GM23338 (cell line): ENCODE measurements around the gene WNT7A. TPM values are rescaled to one million over a fixed set of nuclear protein-coding genes. Genes with fewer than 3 reads are reported as not detected.

ENCODE experiments used
- ATAC-seq: fragments of 200-7000 bp; cut with Tn5 transposase; 3 replicates; pipeline ENCODE4 v1.9.1; 2020
- DNase-seq: peaks from one replicate; pipeline ENCODE4 v3.0.0-alpha.2; 2015; ENCODE audit warnings: low spot score
- H2AFZ ChIP-seq: fragments of 200-600 bp; sonication (generic); 2 replicates; pipeline ENCODE4 v1.8.0; 2016; ENCODE audit warnings: antibody characterized with exemption, mild to moderate bottlenecking, moderate library complexity
- H3F3A ChIP-seq: fragments of 200-600 bp; sonication (generic); replicated peaks from 2 replicates; pipeline ENCODE4 v1.8.0; 2017; ENCODE audit warnings: antibody characterized with exemption, mixed run types, low read depth
- H3K27ac ChIP-seq: fragments of 200-600 bp; sonication (generic); 2 replicates; pipeline ENCODE4 v1.6.1; 2016; ENCODE audit warnings: low read depth
- H3K27me3 ChIP-seq: fragments of 200-600 bp; sonication (generic); 2 replicates; pipeline ENCODE4 v1.8.0; 2016; ENCODE audit warnings: mild to moderate bottlenecking, mixed run types, moderate library complexity; ENCODE audit not compliant: insufficient read depth
- H3K36me3 ChIP-seq: fragments of 200-600 bp; sonication (generic); 2 replicates; pipeline ENCODE4 v1.8.0; 2016; ENCODE audit warnings: mild to moderate bottlenecking; ENCODE audit not compliant: insufficient read depth
- H3K4me1 ChIP-seq: fragments of 200-600 bp; sonication (generic); 2 replicates; pipeline ENCODE4 v1.8.0; 2016; ENCODE audit warnings: mild to moderate bottlenecking, moderate library complexity; ENCODE audit not compliant: insufficient read depth
- H3K4me2 ChIP-seq: fragments of 200-600 bp; sonication (generic); 2 replicates; pipeline ENCODE4 v1.7.1; 2017; ENCODE audit warnings: mixed run types
- H3K4me3 ChIP-seq: fragments of 200-600 bp; sonication (generic); 2 replicates; pipeline ENCODE4 v1.6.1; 2016; ENCODE audit warnings: mixed run types
- H3K79me2 ChIP-seq: fragments of 200-600 bp; sonication (generic); replicated peaks from 2 replicates; pipeline ENCODE4 v1.8.0; 2017; ENCODE audit warnings: mild to moderate bottlenecking; ENCODE audit not compliant: insufficient read depth
- H3K9me2 ChIP-seq: fragments of 200-600 bp; sonication (generic); 2 replicates; pipeline ENCODE4 v1.8.0; 2017; ENCODE audit not compliant: insufficient read depth
- H4K20me1 ChIP-seq: fragments of 200-600 bp; sonication (generic); replicated peaks from 2 replicates; pipeline ENCODE4 v1.8.0; 2017; ENCODE audit warnings: mild to moderate bottlenecking; ENCODE audit not compliant: insufficient read depth
- H3K27ac Mint-ChIP-seq: 2 replicates; pipeline ENCODE4 v1.8.0; 2020; ENCODE audit warnings: inconsistent platforms, mild to moderate bottlenecking, moderate library complexity, mixed read lengths
- H3K27me3 Mint-ChIP-seq: 3 replicates; pipeline ENCODE4 v1.8.0; 2022; ENCODE audit warnings: low read depth, mild to moderate bottlenecking, moderate library complexity, mixed read lengths, inconsistent platforms; ENCODE audit not compliant: insufficient read depth, poor library complexity
- H3K36me3 Mint-ChIP-seq: 3 replicates; pipeline ENCODE4 v1.8.0; 2021; ENCODE audit warnings: low read depth, mild to moderate bottlenecking, inconsistent platforms, moderate library complexity, mixed read lengths
- H3K4me1 Mint-ChIP-seq: 3 replicates; pipeline ENCODE4 v1.8.0; 2020; ENCODE audit warnings: mild to moderate bottlenecking, inconsistent platforms, mixed read lengths
- H3K4me3 Mint-ChIP-seq: 3 replicates; pipeline ENCODE4 v1.8.0; 2021; ENCODE audit warnings: moderate library complexity, mild to moderate bottlenecking, inconsistent platforms, mixed read lengths
- H3K9me3 Mint-ChIP-seq: 3 replicates; pipeline ENCODE4 v1.8.0; 2020; ENCODE audit warnings: moderate library complexity, mild to moderate bottlenecking, inconsistent platforms, mixed read lengths
- CREB1 ChIP-seq: fragments of 250-450 bp; sonication (Bioruptor Pico); IDR thresholded peaks from 2 replicates; pipeline ENCODE4 v1.5.0; 2020; ENCODE audit warnings: low read depth, mild to moderate bottlenecking, moderate library complexity
- EZH2 ChIP-seq: fragments of 200-600 bp; sonication (generic); IDR thresholded peaks from one replicate; pipeline ENCODE4 v1.8.0; 2017; ENCODE audit warnings: antibody characterized with exemption, mild to moderate bottlenecking, low read depth; ENCODE audit not compliant: unreplicated experiment
- JUNB ChIP-seq: IDR thresholded peaks from one replicate; pipeline ENCODE4 v1.6.1; 2016; ENCODE audit warnings: antibody characterized with exemption; ENCODE audit not compliant: unreplicated experiment
- NANOG ChIP-seq: IDR thresholded peaks from 2 replicates; pipeline ENCODE4 v1.6.1; 2016; ENCODE audit warnings: antibody characterized with exemption, borderline replicate concordance
- STAT1 ChIP-seq: IDR thresholded peaks from one replicate; pipeline ENCODE4 v1.6.1; 2016; ENCODE audit warnings: antibody characterized with exemption; ENCODE audit not compliant: unreplicated experiment
- ZNF114 ChIP-seq: fragments of 250-450 bp; sonication (Bioruptor Pico); IDR thresholded peaks from 2 replicates; pipeline ENCODE4 v1.5.0; 2020; ENCODE audit warnings: mild to moderate bottlenecking, moderate library complexity
- ZNF331 ChIP-seq: fragments of 250-450 bp; sonication (Bioruptor Pico); IDR thresholded peaks from 2 replicates; pipeline ENCODE4 v1.5.0; 2020; ENCODE audit warnings: low read depth, mild to moderate bottlenecking, moderate library complexity
- polyA plus RNA-seq: library from polyadenylated mRNA; unstranded; fragments of >200 nt; fragmentation: Nextera tagmentation; extraction: Ambion mirVana; gene quantifications from 2 replicates; pipeline ENCODE4 v1.2.1, GENCODE V29; 2016
- total RNA-seq: library from RNA; depleted of rRNA; stranded (reverse); fragments of >200 nt; shearing (Covaris generic); gene quantifications from 2 replicates; pipeline ENCODE4 v1.2.3, GENCODE V29; 2014
- TF ChIP-seq, protein P1 (sequence below), 2 experiments: fragments of 200-600 bp in 1 of 2; sonication (generic) in 1 of 2; conservative IDR thresholded peaks; 2 replicates each; pipeline versions ENCODE4 v1.5.1 to v1.6.1; 2016 to 2017; ENCODE audit warnings: antibody characterized with exemption in 2 of 2, low read depth in 2 of 2, mild to moderate bottlenecking in 2 of 2, moderate library complexity in 1 of 2
- TF ChIP-seq, protein P2 (sequence below): IDR thresholded peaks from one replicate; pipeline ENCODE4 v1.6.1; 2018; ENCODE audit warnings: antibody characterized with exemption; ENCODE audit not compliant: unreplicated experiment
- TF ChIP-seq, protein P3 (sequence below): IDR thresholded peaks from 2 replicates; pipeline ENCODE4 v1.6.1; 2016; ENCODE audit warnings: antibody characterized with exemption

Gene WNT7A
- total and polyA plus RNA-seq, 2 experiments from 2014 or later: not detected

GRCh38 chr3:13815088-13815683 is 64.7 kb downstream of the WNT7A start:
- no peaks in the 10 kb centered on the region for H3K79me2 ChIP-seq
- H3K27ac ChIP-seq: no peak overlapping the region
- ATAC-seq: no peak
- Mint-ChIP-seq H3K4me3 (no peak overlapping the region), H3K9me3 (peaks cover 12% of the 10 kb centered on the region; the same call in 2 of the 3 replicates), H3K27ac (no peak overlapping the region), H3K36me3 (peaks cover 33% of the 10 kb centered on the region), H3K27me3 (peaks cover 8% of the 10 kb centered on the region), H3K4me1 (no peaks in the 10 kb centered on the region)
- no peaks in the 10 kb centered on the region for H3F3A ChIP-seq
- no peak overlapping the region for H3K4me2 ChIP-seq
- H3K9me2 ChIP-seq: no peaks in the 10 kb centered on the region
- TF ChIP-seq ZNF331 (no peak), ZNF114 (CRISPR knock-in tag) (no peak), JUNB (no peak), EZH2 (no peak)
- TF ChIP-seq, protein P1, sequence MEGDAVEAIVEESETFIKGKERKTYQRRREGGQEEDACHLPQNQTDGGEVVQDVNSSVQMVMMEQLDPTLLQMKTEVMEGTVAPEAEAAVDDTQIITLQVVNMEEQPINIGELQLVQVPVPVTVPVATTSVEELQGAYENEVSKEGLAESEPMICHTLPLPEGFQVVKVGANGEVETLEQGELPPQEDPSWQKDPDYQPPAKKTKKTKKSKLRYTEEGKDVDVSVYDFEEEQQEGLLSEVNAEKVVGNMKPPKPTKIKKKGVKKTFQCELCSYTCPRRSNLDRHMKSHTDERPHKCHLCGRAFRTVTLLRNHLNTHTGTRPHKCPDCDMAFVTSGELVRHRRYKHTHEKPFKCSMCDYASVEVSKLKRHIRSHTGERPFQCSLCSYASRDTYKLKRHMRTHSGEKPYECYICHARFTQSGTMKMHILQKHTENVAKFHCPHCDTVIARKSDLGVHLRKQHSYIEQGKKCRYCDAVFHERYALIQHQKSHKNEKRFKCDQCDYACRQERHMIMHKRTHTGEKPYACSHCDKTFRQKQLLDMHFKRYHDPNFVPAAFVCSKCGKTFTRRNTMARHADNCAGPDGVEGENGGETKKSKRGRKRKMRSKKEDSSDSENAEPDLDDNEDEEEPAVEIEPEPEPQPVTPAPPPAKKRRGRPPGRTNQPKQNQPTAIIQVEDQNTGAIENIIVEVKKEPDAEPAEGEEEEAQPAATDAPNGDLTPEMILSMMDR (conservative IDR thresholded peaks at IDR 0.05; ENCODE audit: low read depth in 2 of 2): no peak
- H3K4me3 ChIP-seq: no peak overlapping the region
- H3K36me3 ChIP-seq: no peaks in the 10 kb centered on the region
- H4K20me1 ChIP-seq: no peaks in the 10 kb centered on the region
- no peaks in the 10 kb centered on the region for H3K27me3 ChIP-seq
- no peak overlapping the region for H2AFZ ChIP-seq
- H3K4me1 ChIP-seq: no peaks in the 10 kb centered on the region
- no peak for DNase-seq

DNA sequence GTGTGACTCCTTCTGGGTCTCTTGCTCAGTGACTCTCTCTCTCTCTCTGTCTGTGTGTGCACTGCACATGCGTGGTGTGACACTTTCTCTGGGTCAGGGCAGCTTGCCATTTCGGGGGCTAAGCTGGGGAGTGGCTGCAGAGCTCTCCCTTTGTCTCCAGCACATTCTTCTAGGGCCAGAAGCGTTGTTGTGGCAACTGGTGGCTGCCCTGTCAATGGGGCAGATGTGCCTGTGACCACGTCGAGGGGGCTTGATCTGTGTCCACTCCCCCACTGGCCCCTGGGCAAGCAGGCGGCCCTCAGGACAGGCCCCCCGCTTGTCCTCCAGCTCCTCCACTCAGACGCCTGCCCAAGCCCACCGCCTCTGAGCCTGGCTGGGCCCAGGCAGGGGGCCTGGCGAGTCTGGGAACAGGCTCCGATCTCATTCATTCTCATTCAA is 67.8 kb downstream of the WNT7A start:
- Histone ChIP-seq H3K4me3 (no peak overlapping the region), H4K20me1 (no peaks in the 10 kb centered on the region), H3K4me2 (no peak overlapping the region), H3K4me1 (no peaks in the 10 kb centered on the region), H3K79me2 (no peaks in the 10 kb centered on the region), H3K36me3 (no peaks in the 10 kb centered on the region), H3K27me3 (no peaks in the 10 kb centered on the region), H2AFZ (no peak overlapping the region), H3F3A (no peaks in the 10 kb centered on the region), H3K27ac (no peak overlapping the region), H3K9me2 (no peaks in the 10 kb centered on the region)
- Mint-ChIP-seq H3K27me3 (peaks cover 5% of the 10 kb centered on the region), H3K9me3 (peaks cover 6% of the 10 kb centered on the region), H3K27ac (no peak overlapping the region), H3K4me3 (no peak overlapping the region), H3K4me1 (no peaks in the 10 kb centered on the region), H3K36me3 (peaks cover 32% of the 10 kb centered on the region)
- DNase-seq (no peak), ATAC-seq (no peak; the same call in 2 of the 3 replicates)
- TF ChIP-seq, protein P2, sequence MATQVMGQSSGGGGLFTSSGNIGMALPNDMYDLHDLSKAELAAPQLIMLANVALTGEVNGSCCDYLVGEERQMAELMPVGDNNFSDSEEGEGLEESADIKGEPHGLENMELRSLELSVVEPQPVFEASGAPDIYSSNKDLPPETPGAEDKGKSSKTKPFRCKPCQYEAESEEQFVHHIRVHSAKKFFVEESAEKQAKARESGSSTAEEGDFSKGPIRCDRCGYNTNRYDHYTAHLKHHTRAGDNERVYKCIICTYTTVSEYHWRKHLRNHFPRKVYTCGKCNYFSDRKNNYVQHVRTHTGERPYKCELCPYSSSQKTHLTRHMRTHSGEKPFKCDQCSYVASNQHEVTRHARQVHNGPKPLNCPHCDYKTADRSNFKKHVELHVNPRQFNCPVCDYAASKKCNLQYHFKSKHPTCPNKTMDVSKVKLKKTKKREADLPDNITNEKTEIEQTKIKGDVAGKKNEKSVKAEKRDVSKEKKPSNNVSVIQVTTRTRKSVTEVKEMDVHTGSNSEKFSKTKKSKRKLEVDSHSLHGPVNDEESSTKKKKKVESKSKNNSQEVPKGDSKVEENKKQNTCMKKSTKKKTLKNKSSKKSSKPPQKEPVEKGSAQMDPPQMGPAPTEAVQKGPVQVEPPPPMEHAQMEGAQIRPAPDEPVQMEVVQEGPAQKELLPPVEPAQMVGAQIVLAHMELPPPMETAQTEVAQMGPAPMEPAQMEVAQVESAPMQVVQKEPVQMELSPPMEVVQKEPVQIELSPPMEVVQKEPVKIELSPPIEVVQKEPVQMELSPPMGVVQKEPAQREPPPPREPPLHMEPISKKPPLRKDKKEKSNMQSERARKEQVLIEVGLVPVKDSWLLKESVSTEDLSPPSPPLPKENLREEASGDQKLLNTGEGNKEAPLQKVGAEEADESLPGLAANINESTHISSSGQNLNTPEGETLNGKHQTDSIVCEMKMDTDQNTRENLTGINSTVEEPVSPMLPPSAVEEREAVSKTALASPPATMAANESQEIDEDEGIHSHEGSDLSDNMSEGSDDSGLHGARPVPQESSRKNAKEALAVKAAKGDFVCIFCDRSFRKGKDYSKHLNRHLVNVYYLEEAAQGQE: no peak
- TF ChIP-seq STAT1 (no peak), ZNF114 (CRISPR knock-in tag) (no peak), NANOG (no peak), CREB1 (CRISPR knock-in tag) (no peak), JUNB (no peak), ZNF331 (no peak)
- TF ChIP-seq, protein P1 (conservative IDR thresholded peaks at IDR 0.05; ENCODE audit: low read depth in 2 of 2): no peak
- TF ChIP-seq, protein P3, sequence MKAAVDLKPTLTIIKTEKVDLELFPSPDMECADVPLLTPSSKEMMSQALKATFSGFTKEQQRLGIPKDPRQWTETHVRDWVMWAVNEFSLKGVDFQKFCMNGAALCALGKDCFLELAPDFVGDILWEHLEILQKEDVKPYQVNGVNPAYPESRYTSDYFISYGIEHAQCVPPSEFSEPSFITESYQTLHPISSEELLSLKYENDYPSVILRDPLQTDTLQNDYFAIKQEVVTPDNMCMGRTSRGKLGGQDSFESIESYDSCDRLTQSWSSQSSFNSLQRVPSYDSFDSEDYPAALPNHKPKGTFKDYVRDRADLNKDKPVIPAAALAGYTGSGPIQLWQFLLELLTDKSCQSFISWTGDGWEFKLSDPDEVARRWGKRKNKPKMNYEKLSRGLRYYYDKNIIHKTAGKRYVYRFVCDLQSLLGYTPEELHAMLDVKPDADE: no peak
